Activated T-cell treated with anti-CD3 and anti-CD28 coated beads for 1 hour (primary cell): ENCODE measurements around the gene F2.

Experiments used
- DNase-seq: peaks from one replicate; pipeline ENCODE4 v3.0.0-alpha.2; 2020; ENCODE audit warnings: low read depth

The F2 gene

GRCh38 chr11:46718155-46719019, 626 bp upstream of the F2 start:
- no peak for DNase-seq

DNA sequence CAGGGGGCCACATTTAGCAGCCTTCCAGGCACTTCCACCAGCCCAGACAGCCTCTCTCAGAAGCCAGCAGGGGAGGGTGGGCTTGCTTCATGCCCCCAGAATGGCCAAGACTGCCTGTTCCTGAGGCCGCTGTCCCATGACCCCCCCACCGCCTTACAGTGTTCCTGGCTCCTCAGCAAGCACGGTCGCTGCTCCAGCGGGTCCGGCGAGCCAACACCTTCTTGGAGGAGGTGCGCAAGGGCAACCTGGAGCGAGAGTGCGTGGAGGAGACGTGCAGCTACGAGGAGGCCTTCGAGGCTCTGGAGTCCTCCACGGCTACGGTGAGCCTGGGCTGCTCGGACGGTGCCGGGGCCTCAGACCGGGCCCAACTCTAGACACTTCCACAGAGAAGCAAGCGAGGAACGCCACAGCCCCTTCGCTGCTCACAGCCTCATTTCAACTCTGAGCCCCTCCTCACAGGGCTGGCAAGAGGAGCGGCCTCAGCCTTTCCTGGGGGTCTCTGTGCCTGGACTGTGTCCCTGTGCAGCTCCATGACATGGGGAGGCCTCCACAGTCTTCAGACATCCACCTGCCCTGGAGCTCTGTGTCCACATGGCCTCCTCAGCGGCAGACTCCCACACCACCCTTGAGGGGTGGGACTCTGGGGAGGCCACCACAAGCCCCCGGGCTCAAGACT, 668 bp downstream of the F2 start:
- DNase-seq, result no peak

GRCh38 chr11:46721286-46721685, 2.3 kb downstream of the F2 start:
- DNase-seq, result no peak

DNA sequence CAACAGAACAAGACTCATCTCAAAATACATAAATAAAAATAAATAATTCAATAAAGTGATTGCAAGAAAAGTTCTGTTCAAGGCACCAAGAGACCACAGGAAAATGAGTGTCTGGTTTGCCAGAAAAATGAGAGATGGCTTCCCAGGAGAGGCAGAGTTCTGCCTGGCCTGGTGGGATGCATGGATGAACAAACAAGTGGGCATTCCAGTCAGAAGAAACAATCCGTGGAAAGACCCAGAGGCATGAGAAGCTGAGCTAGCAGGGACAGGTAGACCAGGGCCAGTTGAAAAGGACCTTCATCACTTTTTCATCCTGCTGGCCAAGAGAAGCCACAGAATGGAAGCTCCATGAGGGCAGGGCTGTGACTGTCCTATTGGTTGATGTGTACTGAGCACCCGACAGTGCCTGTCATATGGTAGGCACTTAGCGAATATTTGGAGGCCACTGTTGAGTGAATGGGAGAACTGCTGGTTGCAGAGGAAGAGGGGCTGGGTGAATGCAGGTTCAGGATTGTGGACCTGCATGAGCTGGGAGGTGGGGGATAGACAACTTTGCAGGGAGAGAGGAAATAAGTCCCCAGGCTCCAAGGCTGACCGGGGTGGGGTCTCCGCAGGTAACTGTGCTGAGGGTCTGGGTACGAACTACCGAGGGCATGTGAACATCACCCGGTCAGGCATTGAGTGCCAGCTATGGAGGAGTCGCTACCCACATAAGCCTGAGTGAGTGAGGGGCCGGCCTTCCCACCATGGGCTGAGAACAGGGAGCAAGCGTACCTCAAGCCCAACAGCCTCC, 3.7 kb downstream of the F2 start:
- DNase-seq, result no peak

- DNase-seq, result no peak
These were observed 4.3 kb downstream of the F2 start for GRCh38 chr11:46723359-46723680.

- no peak for DNase-seq
These were observed 5.1 kb downstream of the F2 start for GRCh38 chr11:46724088-46724487.

DNA sequence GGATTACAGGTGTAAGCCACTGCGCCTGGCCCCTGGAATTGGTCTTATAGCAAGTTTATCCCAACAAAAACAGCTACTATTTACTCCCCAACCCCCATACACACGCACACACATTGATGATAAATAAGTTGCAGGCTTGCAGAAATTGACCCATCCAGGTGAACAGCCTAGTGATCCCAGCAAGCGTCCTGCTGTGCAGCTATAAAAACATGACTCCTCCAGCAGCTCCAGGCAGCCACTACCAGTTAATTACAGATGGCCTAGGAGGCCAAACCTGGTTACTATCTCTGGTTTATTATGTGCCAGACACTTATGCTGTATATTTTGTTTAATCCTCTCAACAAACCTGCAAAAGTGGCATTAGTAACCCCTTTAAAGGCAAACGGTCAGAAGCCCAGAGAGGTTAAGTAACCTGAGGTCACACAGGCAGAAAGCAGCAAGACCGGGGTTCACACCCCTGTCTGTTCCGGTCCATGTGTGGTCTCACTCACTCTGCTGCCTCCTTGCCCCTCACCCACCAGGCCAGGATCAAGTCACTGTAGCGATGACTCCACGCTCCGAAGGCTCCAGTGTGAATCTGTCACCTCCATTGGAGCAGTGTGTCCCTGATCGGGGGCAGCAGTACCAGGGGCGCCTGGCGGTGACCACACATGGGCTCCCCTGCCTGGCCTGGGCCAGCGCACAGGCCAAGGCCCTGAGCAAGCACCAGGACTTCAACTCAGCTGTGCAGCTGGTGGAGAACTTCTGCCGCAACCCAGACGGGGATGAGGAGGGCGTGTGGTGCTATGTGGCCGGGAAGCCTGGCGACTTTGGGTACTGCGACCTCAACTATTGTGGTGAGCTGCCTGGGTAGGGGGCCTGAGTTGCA, 6.6 kb downstream of the F2 start:
- DNase-seq, result no peak

DNA sequence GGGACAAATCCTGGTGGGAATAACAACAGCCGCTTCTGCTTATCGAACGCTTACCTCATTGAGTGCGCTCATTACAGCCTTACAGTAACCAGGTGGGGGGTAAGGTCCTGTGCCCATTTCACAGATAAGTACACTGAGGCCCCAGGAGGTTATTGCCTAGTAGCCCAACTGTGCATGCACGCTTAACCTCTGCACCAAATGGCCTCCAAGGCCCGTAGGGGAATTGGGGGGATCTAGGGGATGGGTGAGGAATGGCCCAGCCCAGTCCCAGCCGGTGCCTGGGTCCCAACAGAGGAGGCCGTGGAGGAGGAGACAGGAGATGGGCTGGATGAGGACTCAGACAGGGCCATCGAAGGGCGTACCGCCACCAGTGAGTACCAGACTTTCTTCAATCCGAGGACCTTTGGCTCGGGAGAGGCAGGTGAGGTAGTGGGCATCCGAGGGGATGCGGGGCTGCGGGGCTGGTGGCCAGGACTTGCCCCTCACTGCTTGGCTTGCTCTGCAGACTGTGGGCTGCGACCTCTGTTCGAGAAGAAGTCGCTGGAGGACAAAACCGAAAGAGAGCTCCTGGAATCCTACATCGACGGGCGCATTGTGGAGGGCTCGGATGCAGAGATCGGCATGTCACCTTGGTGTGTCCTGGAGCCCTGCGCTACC, 7.3 kb downstream of the F2 start:
- DNase-seq, result no peak

- no peak for DNase-seq
These were observed 9.1 kb downstream of the F2 start for GRCh38 chr11:46727952-46728658.

GRCh38 chr11:46728659-46729040, 9.6 kb downstream of the F2 start:
- DNase-seq, result no peak

DNA sequence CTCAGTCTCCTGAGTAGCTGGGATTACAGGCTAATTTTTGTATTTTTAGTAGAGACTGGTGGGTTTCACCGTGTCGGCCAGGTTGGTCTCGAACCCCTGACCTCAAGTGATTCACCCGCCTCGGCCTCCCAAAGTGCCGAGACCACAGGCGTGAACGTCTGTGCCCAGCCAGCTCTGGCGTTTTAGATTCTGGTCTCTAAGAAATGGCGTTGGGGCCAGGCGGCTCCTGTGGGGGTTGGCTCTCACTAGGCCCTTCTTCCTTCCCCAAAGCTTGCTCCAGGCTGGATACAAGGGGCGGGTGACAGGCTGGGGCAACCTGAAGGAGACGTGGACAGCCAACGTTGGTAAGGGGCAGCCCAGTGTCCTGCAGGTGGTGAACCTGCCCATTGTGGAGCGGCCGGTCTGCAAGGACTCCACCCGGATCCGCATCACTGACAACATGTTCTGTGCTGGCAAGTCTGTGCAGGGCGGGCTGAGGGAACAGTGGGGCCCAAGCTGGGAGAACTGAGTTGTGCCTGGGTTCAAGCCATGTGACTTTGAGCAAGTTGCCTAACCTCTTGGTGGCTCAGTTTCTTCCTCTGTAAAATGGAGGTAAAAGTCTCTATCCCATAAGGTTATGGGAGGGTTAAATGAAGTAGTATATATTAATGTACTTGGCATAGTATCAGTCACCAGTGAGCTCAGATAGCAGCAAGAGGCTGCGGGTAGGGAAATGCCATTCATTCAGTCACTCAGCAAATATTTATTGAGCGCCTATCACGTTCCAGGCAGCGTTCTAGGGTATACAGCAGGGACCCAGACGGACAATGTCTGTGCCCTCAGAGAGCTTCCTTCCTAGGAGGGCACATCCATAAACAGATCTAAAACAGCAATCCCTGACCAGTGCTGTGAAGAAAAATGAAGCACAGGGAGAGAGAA, 10.4 kb downstream of the F2 start:
- DNase-seq, result no peak

DNA sequence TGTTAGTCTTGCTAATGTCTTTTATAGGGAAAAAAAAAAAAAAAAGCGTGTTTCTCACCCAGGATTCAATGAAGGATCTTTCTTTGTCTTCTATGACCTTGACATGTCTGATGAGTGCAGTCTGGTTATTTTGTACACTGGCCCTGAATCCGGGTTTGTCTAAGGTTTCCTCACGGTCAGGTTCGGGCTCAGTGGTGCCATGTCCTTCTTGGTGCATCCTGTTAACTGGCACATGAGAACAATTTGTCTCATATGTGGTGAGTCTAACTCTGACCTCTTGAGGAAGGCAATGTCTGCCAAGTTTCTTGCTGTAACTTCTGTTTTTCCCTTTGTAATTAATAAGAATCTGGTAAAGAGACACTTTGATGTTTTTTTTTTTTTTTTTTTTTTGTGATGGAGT, 12.5 kb downstream of the F2 start:
- no peak for DNase-seq

GRCh38 chr11:46733234-46733633, 14.2 kb downstream of the F2 start:
- no peak for DNase-seq

GRCh38 chr11:46736146-46736545, 17.1 kb downstream of the F2 start:
- DNase-seq, result no peak

DNA sequence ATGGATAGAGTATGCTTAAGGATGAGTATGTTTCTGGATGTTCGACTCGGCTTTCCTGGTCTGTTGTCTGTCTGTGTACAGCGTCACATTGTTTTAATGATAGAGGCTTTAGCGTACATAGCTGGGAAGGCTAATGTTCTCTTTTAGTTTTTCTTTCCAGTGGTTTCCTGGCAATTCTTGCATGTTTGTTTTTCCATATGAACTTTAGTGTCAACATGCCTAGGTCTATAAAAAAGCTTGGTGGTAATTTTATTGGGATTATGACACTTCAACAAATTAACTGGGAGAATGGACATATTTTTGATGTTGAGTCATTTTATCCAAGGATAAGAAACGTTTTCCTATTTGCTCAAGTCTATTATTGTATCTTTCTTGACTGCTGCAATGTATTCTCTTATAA, 17.6 kb downstream of the F2 start:
- DNase-seq, result no peak

- DNase-seq, result no peak
These were observed 18.7 kb downstream of the F2 start for GRCh38 chr11:46737699-46738098.

- DNase-seq, result no peak
These were observed 19.9 kb downstream of the F2 start for GRCh38 chr11:46738887-46739286.

DNA sequence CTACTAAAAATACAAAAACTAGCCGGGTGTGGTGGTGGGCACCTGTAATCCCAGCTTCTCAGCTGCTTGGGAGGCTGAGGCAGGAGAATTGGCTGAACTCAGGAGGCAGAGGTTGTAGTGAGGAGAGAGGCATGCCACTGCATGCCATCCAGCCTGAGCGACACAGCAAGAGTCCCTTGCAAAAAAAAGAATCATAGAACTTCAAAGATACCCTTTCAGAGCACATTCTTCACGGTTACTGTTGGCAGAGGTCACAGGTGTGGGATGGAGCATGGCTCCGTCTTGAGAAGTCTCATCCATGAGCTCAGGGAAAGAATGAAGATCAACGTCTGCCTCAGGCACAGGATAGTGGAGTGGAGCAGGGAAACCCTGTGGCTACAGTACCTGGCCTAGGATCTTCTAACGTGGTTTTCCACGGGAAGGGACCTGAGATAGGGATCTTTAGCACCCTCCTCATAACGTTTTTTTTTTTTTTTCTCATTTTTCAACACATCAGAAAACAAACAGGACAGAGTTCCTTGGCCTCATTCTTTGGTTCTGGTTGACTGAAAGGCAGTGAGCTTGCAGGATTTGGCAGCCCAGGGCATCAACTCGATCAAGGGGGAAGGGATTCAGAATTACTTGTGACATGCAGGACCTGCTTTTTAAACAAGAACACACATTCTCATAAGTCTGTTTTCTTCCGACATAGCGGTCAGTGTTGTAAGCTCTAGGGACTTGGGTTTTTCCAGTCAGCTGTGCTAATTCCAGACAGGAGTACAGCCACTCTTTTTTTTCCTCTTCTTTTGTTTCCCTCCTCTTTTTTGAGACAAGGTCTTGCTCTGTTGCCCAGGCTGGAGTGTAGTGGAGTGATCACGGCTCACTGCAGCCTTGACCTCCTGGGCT, 22.8 kb downstream of the F2 start:
- DNase-seq, result no peak

GRCh38 chr11:46743043-46743442, 24.0 kb downstream of the F2 start:
- no peak for DNase-seq
